Tibial nerve (tissue), 4 donors: ENCODE data around the gene OXER1. TPM values are rescaled to one million over a fixed set of nuclear protein-coding genes. Genes with fewer than 3 reads are reported as not detected.
A peak's percentile ranks its signal among the peaks of the same experiment; 100 is the strongest.

Experiments
- DNase-seq, 2 donors: peaks; one replicate each; pipeline ENCODE4 v3.0.0-alpha.2; 2019; ENCODE audit warnings: low spot score in 2 of 2
- H3K27ac ChIP-seq, 4 donors: fragments of 200-600 bp; sonication (generic) in 3 of 4; one replicate each; pipeline ENCODE4 v1.5.1; 2017 to 2019; ENCODE audit warnings: mild to moderate bottlenecking in 1 of 4
- H3K27me3 ChIP-seq, 2 donors: fragments of 200-600 bp; sonication (generic) in 1 of 2; one replicate each; pipeline versions ENCODE4 v1.5.1 to v1.6.0; 2017 to 2019
- H3K36me3 ChIP-seq, 3 donors: fragments of 200-600 bp; sonication (generic); one replicate each; pipeline ENCODE4 v1.5.1; 2018 to 2019
- H3K4me1 ChIP-seq, 4 donors: fragments of 200-600 bp; sonication (generic) in 3 of 4; one replicate each; pipeline ENCODE4 v1.5.1; 2017 to 2019
- H3K4me3 ChIP-seq, 4 donors: fragments of 200-600 bp; sonication (generic) in 3 of 4; one replicate each; pipeline ENCODE4 v1.5.1; 2017 to 2019; ENCODE audit warnings: mild to moderate bottlenecking in 1 of 4, moderate library complexity in 1 of 4
- H3K9me3 ChIP-seq, 4 donors: fragments of 200-600 bp; sonication (generic) in 3 of 4; one replicate each; pipeline ENCODE4 v1.5.1; 2017 to 2019
- EP300 ChIP-seq, 2 donors: sonication (generic); formaldehyde crosslinking; IDR thresholded peaks; one replicate each; pipeline ENCODE4 v1.6.1; 2017; ENCODE audit warnings: antibody characterized with exemption in 2 of 2, mild to moderate bottlenecking in 1 of 2
- POLR2A ChIP-seq, 2 donors: fragments of 450-650 bp; IDR thresholded peaks; one replicate each; pipeline ENCODE4 v1.6.1; 2017; ENCODE audit warnings: antibody characterized with exemption in 2 of 2, mild to moderate bottlenecking in 2 of 2, moderate library complexity in 2 of 2
- WGBS, 2 donors: methylation state at CpG; one replicate each; pipeline ENCODE4 v1.1.5; 2018; 5-methylcytosine and 5-hydroxymethylcytosine counted together
- small RNA-seq: library from RNA; depleted of rRNA; stranded (forward); fragments of <200 nt; gene quantifications from one replicate; pipeline ENCODE3, GENCODE V24; 2016
- total RNA-seq, 4 donors: library from RNA; depleted of rRNA; stranded (reverse); fragments of >200 nt; gene quantifications; one replicate each; pipeline ENCODE4 v1.1.0, GENCODE V29; 2016
- TF ChIP-seq, protein P1 (sequence below), 5 experiments: fragments of 200-600 bp in 3 of 5; fragments of 450-650 bp in 2 of 5; sonication (generic) in 3 of 5; IDR thresholded peaks; one replicate each; pipeline ENCODE4 v1.5.1; 2016 to 2019; ENCODE audit warnings: antibody characterized with exemption in 5 of 5, mild to moderate bottlenecking in 3 of 5, moderate library complexity in 2 of 5

Gene OXER1
- total RNA-seq, 4 donors from 2014 or later, result 0.60 to 3.7 (median 1.3) TPM

GRCh38 chr2:42721898-42722297 is 42.0 kb downstream of the OXER1 start:
- WGBS, 2 donors, result 75% methylated on average over 2 of the region's 2 CpGs

GRCh38 chr2:42714686-42715085 is 49.2 kb downstream of the OXER1 start:
- 95 to 96% methylated on average over 7 of the region's 7 CpGs for WGBS, 2 donors
- DNase-seq, result no peak
- TF ChIP-seq, protein P1, sequence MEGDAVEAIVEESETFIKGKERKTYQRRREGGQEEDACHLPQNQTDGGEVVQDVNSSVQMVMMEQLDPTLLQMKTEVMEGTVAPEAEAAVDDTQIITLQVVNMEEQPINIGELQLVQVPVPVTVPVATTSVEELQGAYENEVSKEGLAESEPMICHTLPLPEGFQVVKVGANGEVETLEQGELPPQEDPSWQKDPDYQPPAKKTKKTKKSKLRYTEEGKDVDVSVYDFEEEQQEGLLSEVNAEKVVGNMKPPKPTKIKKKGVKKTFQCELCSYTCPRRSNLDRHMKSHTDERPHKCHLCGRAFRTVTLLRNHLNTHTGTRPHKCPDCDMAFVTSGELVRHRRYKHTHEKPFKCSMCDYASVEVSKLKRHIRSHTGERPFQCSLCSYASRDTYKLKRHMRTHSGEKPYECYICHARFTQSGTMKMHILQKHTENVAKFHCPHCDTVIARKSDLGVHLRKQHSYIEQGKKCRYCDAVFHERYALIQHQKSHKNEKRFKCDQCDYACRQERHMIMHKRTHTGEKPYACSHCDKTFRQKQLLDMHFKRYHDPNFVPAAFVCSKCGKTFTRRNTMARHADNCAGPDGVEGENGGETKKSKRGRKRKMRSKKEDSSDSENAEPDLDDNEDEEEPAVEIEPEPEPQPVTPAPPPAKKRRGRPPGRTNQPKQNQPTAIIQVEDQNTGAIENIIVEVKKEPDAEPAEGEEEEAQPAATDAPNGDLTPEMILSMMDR (IDR thresholded peaks at IDR 0.05), result no peak
- no peak for TF ChIP-seq POLR2A (IDR thresholded peaks at IDR 0.05)
- no peak for TF ChIP-seq EP300 (IDR thresholded peaks at IDR 0.05)

More at GRCh38 chr2:42721898-42722297, 42.0 kb downstream of the OXER1 start:
- Histone ChIP-seq H3K4me3 (no peak overlapping the region), H3K27me3 (no peaks in the 10 kb centered on the region), H3K27ac (peak overlapping the region in 1 of 4 donors; percentile 47), H3K36me3 (peaks cover 0 to 26% (median 0%) of the 10 kb centered on the region in 3 donors), H3K9me3 (no peaks in the 10 kb centered on the region), H3K4me1 (peaks cover 0 to 13% (median 2%) of the 10 kb centered on the region in 4 donors)
- no peak for DNase-seq
- no peak for TF ChIP-seq POLR2A (IDR thresholded peaks at IDR 0.05)
- no peak for TF ChIP-seq EP300 (IDR thresholded peaks at IDR 0.05)
- TF ChIP-seq, protein P1 (IDR thresholded peaks at IDR 0.05), result no peak

DNA sequence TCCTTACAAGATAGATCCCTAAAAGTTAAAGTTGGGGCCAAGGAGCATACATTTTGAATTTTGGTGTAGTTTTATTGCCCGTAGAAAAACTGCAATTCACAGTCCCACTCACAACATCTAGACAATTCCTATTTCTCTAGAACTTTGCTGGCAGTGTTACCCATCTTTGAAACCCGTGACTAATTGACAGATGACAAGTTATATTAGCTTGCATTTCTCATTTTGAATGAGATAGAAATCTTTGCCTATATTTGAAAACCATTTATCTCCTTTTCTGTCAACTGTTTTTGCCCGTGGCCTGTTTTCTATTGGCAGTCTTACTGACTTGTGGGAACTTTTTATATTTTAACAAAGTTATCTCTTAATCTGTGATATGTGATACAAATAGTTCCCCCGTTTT is 50.0 kb downstream of the OXER1 start:
- no peaks in the 10 kb centered on the region for H3K27me3 ChIP-seq
- H3K36me3 ChIP-seq, result peaks cover 0 to 17% (median 0%) of the 10 kb centered on the region in 3 donors
- no peaks in the 10 kb centered on the region for H3K4me1 ChIP-seq
- TF ChIP-seq, protein P1 (IDR thresholded peaks at IDR 0.05), result no peak
- DNase-seq, result no peak
- no peak overlapping the region for H3K27ac ChIP-seq
- H3K4me3 ChIP-seq, result no peak overlapping the region
- H3K9me3 ChIP-seq, result no peaks in the 10 kb centered on the region
- WGBS, 2 donors, result 80 to 85% methylated on average over 4 of the region's 4 CpGs

More at GRCh38 chr2:42714686-42715085, 49.2 kb downstream of the OXER1 start:
- H3K4me1 ChIP-seq, result no peaks in the 10 kb centered on the region
- H3K36me3 ChIP-seq, result peaks cover 0 to 10% (median 0%) of the 10 kb centered on the region in 3 donors
- no peak overlapping the region for H3K27ac ChIP-seq
- H3K4me3 ChIP-seq, result no peak overlapping the region
- no peaks in the 10 kb centered on the region for H3K27me3 ChIP-seq
- no peaks in the 10 kb centered on the region for H3K9me3 ChIP-seq

- TF ChIP-seq, protein P1 (IDR thresholded peaks at IDR 0.05), result no peak
- TF ChIP-seq POLR2A (IDR thresholded peaks at IDR 0.05), result no peak
- TF ChIP-seq EP300 (IDR thresholded peaks at IDR 0.05), result no peak
- DNase-seq, result no peak
- 84 to 97% methylated on average over 2 of the region's 2 CpGs for WGBS, 2 donors
Measured at GRCh38 chr2:42712934-42713333, 51.0 kb downstream of the OXER1 start.

More at GRCh38 chr2:42712934-42713333, 51.0 kb downstream of the OXER1 start:
- Histone ChIP-seq H3K4me1 (no peaks in the 10 kb centered on the region), H3K4me3 (no peak overlapping the region), H3K27me3 (no peaks in the 10 kb centered on the region), H3K9me3 (no peaks in the 10 kb centered on the region), H3K27ac (no peak overlapping the region), H3K36me3 (peaks cover 0 to 23% (median 0%) of the 10 kb centered on the region in 3 donors)

Small RNA genes lying within 50 kb of the gene (small RNA-seq; reads per million reads assigned to genes)
- not detected for gene RNU6-137P

Other genes with a start within 250 kb of the OXER1 start
- 10 to 100 TPM; 33.1 to 47.0 (median 42.5) TPM for gene MTA3, start 195.5 kb downstream of the OXER1 start, total RNA-seq
- 10 to 100 TPM in 1 of 4 donors, 1 to 10 TPM in 3; 5.9 to 24.1 (median 7.6) TPM for gene HAAO, start 28.4 kb upstream of the OXER1 start, total RNA-seq